NT2/D1 (cell line): ENCODE results near the gene SHB.

Experiments used
- SUZ12 ChIP-seq: IDR thresholded peaks from 2 replicates; pipeline ENCODE4 v1.6.1; 2011; ENCODE audit not compliant: insufficient read length, insufficient read depth; ENCODE audit errors: extremely low read depth
- YY1 ChIP-seq: IDR thresholded peaks from 2 replicates; pipeline ENCODE4 v1.6.1; 2011; ENCODE audit not compliant: insufficient read length, insufficient read depth
- ZNF274 ChIP-seq: IDR thresholded peaks from 2 replicates; pipeline ENCODE4 v1.6.1; 2011; ENCODE audit warnings: mild to moderate bottlenecking, low read depth, low read length

DNA sequence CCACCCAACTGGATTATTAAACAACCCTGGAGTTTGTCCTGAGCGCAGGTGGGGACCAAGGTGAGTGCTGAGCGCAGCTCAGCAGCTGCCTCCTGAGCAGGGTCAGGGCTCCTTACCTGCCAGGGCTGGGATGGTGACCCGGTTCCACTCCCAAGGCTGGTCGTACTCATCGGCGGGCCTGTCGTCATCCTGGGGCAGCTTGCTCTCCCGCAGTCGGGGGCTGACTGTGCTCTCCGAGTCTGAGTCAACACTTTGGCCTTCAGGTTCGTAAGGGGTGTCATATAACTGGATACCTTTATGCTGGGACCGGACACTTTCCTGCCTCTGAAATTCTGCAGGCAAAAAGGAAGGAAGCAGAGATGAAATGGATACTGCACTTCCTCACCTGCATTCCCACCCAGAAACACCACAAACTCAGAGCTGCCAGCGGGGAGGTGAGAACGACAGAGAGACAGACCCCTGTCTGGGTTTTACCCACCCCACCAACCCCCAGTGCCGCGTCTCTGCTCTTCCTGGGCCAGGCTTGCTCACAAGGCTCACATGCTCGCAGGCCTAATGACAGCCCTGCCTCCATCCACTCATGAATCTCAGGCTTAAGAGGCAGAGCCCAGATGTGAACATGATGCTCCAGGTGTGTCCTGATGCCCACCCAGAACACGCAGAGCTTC is 94.4 kb downstream of the SHB start:
- no peak for TF ChIP-seq ZNF274
- TF ChIP-seq SUZ12 = no peak
- no peak for TF ChIP-seq YY1
